CD4-positive, alpha-beta T cell (primary cell): ENCODE results near the gene FAM3D. TPM values are rescaled to one million over a fixed set of nuclear protein-coding genes. Genes with fewer than 3 reads are reported as not detected.

Source experiments
- ATAC-seq: fragments of 200-7000 bp; cut with Tn5 transposase; one replicate; pipeline ENCODE4 v1.10.0; 2022; ENCODE audit warnings: mild to moderate bottlenecking; ENCODE audit not compliant: poor library complexity
- CTCF ChIA-PET: fragments of 350-600 bp; sonication (Branson Sonifier 250); formaldehyde crosslinking; loops from one replicate; lab custom pipeline; 2021; ENCODE audit warnings: antibody characterized with exemption, inconsistent platforms; lab: Charles Lee
- POLR2A ChIA-PET: fragments of 350-600 bp; sonication (Branson Sonifier 250); formaldehyde crosslinking; loops from one replicate; lab custom pipeline; 2021; ENCODE audit warnings: antibody characterized with exemption, inconsistent platforms; lab: Charles Lee
- DNase-seq, 14 experiments: peaks; one replicate each; pipeline ENCODE4 v3.0.0-alpha.2; 2013 to 2020; ENCODE audit warnings: mixed read lengths in 2 of 14
- H3K27ac ChIP-seq, 2 donors: one replicate each; pipeline versions ENCODE4 v1.5.1 to v1.7.0; 2013; ENCODE audit warnings: low read length in 2 of 2, low read depth in 1 of 2, mild to moderate bottlenecking in 1 of 2
- H3K27me3 ChIP-seq, 2 experiments: 1 replicate in 1 of 2; 2 replicates in 1 of 2; pipeline versions ENCODE4 v1.6.1 to v1.7.0; 2013; ENCODE audit warnings: low read length in 2 of 2, control low read depth in 1 of 2, mild to moderate bottlenecking in 1 of 2, moderate library complexity in 1 of 2; ENCODE audit not compliant: insufficient read depth in 2 of 2, control insufficient read depth in 1 of 2
- H3K36me3 ChIP-seq: one replicate; pipeline ENCODE4 v1.6.1; 2013; ENCODE audit warnings: low read length, control low read depth; ENCODE audit not compliant: insufficient read depth
- H3K4me1 ChIP-seq: one replicate; pipeline ENCODE4 v1.6.1; 2013; ENCODE audit warnings: low read length, control low read depth; ENCODE audit not compliant: insufficient read depth
- H3K4me3 ChIP-seq: one replicate; pipeline ENCODE4 v1.5.1; 2013; ENCODE audit warnings: mild to moderate bottlenecking, low read length, moderate library complexity
- H3K9me3 ChIP-seq, 2 experiments: 1 replicate in 1 of 2; 2 replicates in 1 of 2; pipeline versions ENCODE4 v1.6.1 to v1.7.0; 2013; ENCODE audit warnings: low read length in 2 of 2, mild to moderate bottlenecking in 2 of 2, control low read depth in 1 of 2, moderate library complexity in 1 of 2; ENCODE audit not compliant: control insufficient read depth in 1 of 2, insufficient read depth in 1 of 2
- H3K27ac Mint-ChIP-seq: one replicate; pipeline ENCODE4 v1.8.0; 2020; ENCODE audit warnings: mixed read lengths
- H3K27me3 Mint-ChIP-seq: one replicate; pipeline ENCODE4 v1.8.0; 2021; ENCODE audit warnings: mixed read lengths
- H3K36me3 Mint-ChIP-seq: one replicate; pipeline ENCODE4 v1.8.0; 2021; ENCODE audit warnings: low read depth, mixed read lengths
- H3K4me1 Mint-ChIP-seq: one replicate; pipeline ENCODE4 v1.8.0; 2021; ENCODE audit warnings: low read depth, mixed read lengths
- H3K4me3 Mint-ChIP-seq: one replicate; pipeline ENCODE4 v1.8.0; 2020; ENCODE audit warnings: mild to moderate bottlenecking, mixed read lengths
- H3K9me3 Mint-ChIP-seq: one replicate; pipeline ENCODE4 v1.8.0; 2020; ENCODE audit warnings: mixed read lengths
- CTCF ChIP-seq: fragments of 200-600 bp; IDR thresholded peaks from one replicate; pipeline ENCODE4 v1.8.0; 2022; ENCODE audit warnings: antibody characterized with exemption, mild to moderate bottlenecking
- intact Hi-C, 2 experiments: fragments of 100-400 bp; cut with DNase I in 1 of 2; cut with micrococcal nuclease in 1 of 2; formaldehyde crosslinking; loops; one replicate each; pipeline versions ENCODE4 v1.15.1 to v1.9.0; 2023 to 2025; cut with DNase I, micrococcal nuclease
- total RNA-seq, 174 experiments: library from RNA in 2 of 174; stranded (reverse) in 2 of 174; gene quantifications; one replicate each; pipeline ENCODE4 v1.2.3 and lab custom pipeline; 2021 to 2026

Gene FAM3D
- total RNA-seq, 2 experiments from 2014 or later, result not detected

GRCh38 chr3:58672880-58673279, 6.3 kb upstream of the FAM3D start:
- H3K27ac Mint-ChIP-seq, result no peak overlapping the region
- Histone ChIP-seq H3K36me3 (no peaks in the 10 kb centered on the region), H3K4me3 (no peak overlapping the region), H3K4me1 (no peaks in the 10 kb centered on the region), H3K27ac (no peak overlapping the region), H3K9me3 (no peaks in the 10 kb centered on the region), H3K27me3 (peaks cover 0 to under 1% of the 10 kb centered on the region in 2 experiments)
- no peak for ATAC-seq
- ChIA-PET POLR2A (no interaction called here), CTCF (no interaction called here)
- no peaks in the 10 kb centered on the region for H3K36me3 Mint-ChIP-seq
- no peaks in the 10 kb centered on the region for H3K4me1 Mint-ChIP-seq
- DNase-seq, result no peak
- intact Hi-C loops, result no loop called here
- H3K27me3 Mint-ChIP-seq, result peaks cover 20% of the 10 kb centered on the region
- peaks cover 3% of the 10 kb centered on the region for H3K9me3 Mint-ChIP-seq
- H3K4me3 Mint-ChIP-seq, result no peak overlapping the region
- no peak for TF ChIP-seq CTCF

DNA sequence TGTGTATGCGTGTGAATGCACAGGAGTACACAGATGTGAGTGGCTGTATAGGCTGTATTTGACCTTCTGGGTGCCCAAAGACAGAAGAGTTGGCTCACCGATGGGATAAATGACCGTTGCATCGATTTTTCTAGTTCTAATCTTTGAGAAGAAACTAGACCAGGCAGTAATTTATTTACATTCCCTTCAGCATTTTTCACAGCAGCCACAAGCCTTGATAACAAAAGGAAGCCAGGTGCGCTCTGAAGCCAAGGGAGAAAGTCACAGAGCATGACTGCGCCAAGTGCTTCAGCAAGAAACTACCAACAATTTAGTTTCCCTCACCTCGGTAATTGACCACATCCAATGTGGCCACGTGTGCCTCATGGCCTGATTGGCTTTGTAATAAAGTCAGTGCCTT, 5.9 kb upstream of the FAM3D start:
- TF ChIP-seq CTCF, result no peak
- intact Hi-C loops, result no loop called here
- DNase-seq (no peak), ATAC-seq (no peak)
- H3K36me3 ChIP-seq, result no peaks in the 10 kb centered on the region
- peaks cover 0 to 2% of the 10 kb centered on the region in 2 experiments for H3K27me3 ChIP-seq
- no peaks in the 10 kb centered on the region for H3K36me3 Mint-ChIP-seq
- H3K4me1 Mint-ChIP-seq, result no peaks in the 10 kb centered on the region
- H3K4me3 Mint-ChIP-seq, result no peak overlapping the region
- no peak overlapping the region for H3K27ac Mint-ChIP-seq
- CTCF ChIA-PET, result no interaction called here
- no peaks in the 10 kb centered on the region for H3K4me1 ChIP-seq
- H3K4me3 ChIP-seq, result no peak overlapping the region
- no peak overlapping the region for H3K27ac ChIP-seq
- H3K9me3 ChIP-seq, result no peaks in the 10 kb centered on the region
- H3K27me3 Mint-ChIP-seq, result peaks cover 19% of the 10 kb centered on the region
- POLR2A ChIA-PET, result no interaction called here
- peaks cover 3% of the 10 kb centered on the region for H3K9me3 Mint-ChIP-seq

DNA sequence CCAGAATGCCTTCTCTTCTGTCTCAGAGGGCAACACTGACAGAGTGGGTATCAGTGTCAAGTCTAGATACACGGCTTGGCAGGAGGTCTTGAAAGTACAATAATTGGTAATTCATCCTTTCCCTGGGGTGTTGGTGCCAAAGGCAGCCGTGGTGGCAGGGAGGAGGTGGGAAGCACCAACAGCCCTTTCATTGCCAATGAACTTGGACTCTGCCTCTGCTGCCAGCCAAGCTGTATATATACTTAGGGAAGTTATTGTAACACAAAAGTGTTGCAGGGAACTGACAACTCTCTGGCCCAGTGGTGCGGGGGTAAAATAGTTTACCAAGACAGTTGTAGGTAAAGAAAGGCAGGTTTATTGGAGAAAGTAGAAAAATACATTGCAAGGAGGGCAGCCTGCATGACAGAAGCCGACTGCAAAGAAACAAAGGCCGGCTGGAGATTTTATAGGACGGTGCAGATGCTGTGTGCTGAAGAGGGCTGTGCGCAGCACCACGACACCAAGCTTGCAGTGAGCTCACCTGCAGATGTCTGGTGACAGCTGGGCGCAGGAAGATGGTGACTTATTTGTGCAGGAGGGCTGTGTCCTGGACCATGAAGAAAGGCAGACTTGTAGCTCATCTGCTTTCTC, 4.0 kb upstream of the FAM3D start:
- ChIA-PET CTCF (no interaction called here), POLR2A (no interaction called here)
- H3K27me3 ChIP-seq, result peaks cover 0 to 4% of the 10 kb centered on the region in 2 experiments
- no peak for ATAC-seq
- Mint-ChIP-seq H3K4me3 (no peak overlapping the region), H3K27me3 (peaks cover 10% of the 10 kb centered on the region), H3K4me1 (no peaks in the 10 kb centered on the region), H3K36me3 (no peaks in the 10 kb centered on the region), H3K27ac (no peak overlapping the region), H3K9me3 (no peaks in the 10 kb centered on the region)
- TF ChIP-seq CTCF, result no peak
- intact Hi-C loops, result no loop called here
- no peak overlapping the region for H3K27ac ChIP-seq
- DNase-seq, result no peak
- no peaks in the 10 kb centered on the region for H3K4me1 ChIP-seq
- H3K9me3 ChIP-seq, result peaks cover 0 to 7% of the 10 kb centered on the region in 2 experiments
- H3K4me3 ChIP-seq, result no peak overlapping the region
- no peaks in the 10 kb centered on the region for H3K36me3 ChIP-seq
